Esophagus muscularis mucosa (tissue), 4 donors: ENCODE measurements around the gene BSND. TPM values are rescaled to one million over a fixed set of nuclear protein-coding genes. Genes with fewer than 3 reads are reported as not detected.

Experiments
- DNase-seq: peaks from one replicate; pipeline ENCODE4 v3.0.0-alpha.2; 2017; ENCODE audit errors: extremely low spot score
- H3K27ac ChIP-seq, 4 donors: fragments of 200-600 bp; sonication (generic); replicated peaks in 1 of 4; 1 replicate in 3 of 4; 2 replicates in 1 of 4; pipeline ENCODE4 v1.5.1; 2016 to 2019; ENCODE audit warnings: mild to moderate bottlenecking in 1 of 4
- H3K27me3 ChIP-seq, 4 donors: fragments of 200-600 bp; sonication (generic); one replicate each; pipeline versions ENCODE4 v1.5.1 to v1.6.0; 2016 to 2019
- H3K36me3 ChIP-seq, 4 donors: fragments of 200-600 bp; sonication (generic); one replicate each; pipeline ENCODE4 v1.5.1; 2016 to 2019
- H3K4me1 ChIP-seq, 4 donors: fragments of 200-600 bp; sonication (generic); one replicate each; pipeline ENCODE4 v1.5.1; 2016 to 2019
- H3K4me3 ChIP-seq, 4 donors: fragments of 200-600 bp; sonication (generic); 1 replicate in 2 of 4; 2 replicates in 2 of 4; pipeline ENCODE4 v1.5.1; 2016 to 2019; ENCODE audit warnings: mild to moderate bottlenecking in 4 of 4, moderate library complexity in 1 of 4
- H3K9me3 ChIP-seq, 4 donors: fragments of 200-600 bp; sonication (generic); 1 replicate in 3 of 4; 2 replicates in 1 of 4; pipeline ENCODE4 v1.5.1; 2016 to 2019
- EP300 ChIP-seq: sonication (generic); formaldehyde crosslinking; IDR thresholded peaks from one replicate; pipeline ENCODE4 v1.6.1; 2017; ENCODE audit warnings: antibody characterized with exemption
- POLR2A ChIP-seq: fragments of 450-650 bp; IDR thresholded peaks from one replicate; pipeline ENCODE4 v1.6.1; 2017; ENCODE audit warnings: antibody characterized with exemption, moderate library complexity, mild to moderate bottlenecking, low read depth
- POLR2AphosphoS5 ChIP-seq, 2 donors: sonication (generic); formaldehyde crosslinking; IDR thresholded peaks; one replicate each; pipeline ENCODE4 v1.6.1; 2017; ENCODE audit warnings: antibody characterized with exemption in 2 of 2
- WGBS: methylation state at CpG from one replicate; pipeline ENCODE4 v1.1.5; 2018; 5-methylcytosine and 5-hydroxymethylcytosine counted together
- intact Hi-C: fragments of 100-400 bp; cut with DNase I; formaldehyde crosslinking; loops from one replicate; pipeline ENCODE4 v1.15.1; 2023
- total RNA-seq, 4 donors: library from RNA; depleted of rRNA; stranded (reverse); fragments of >200 nt; gene quantifications; one replicate each; pipeline versions ENCODE4 v1.1.0 to v1.2.1, GENCODE V29; 2016
- TF ChIP-seq, protein P1 (sequence below), 3 experiments: fragments of 200-600 bp in 2 of 3; fragments of 450-650 bp in 1 of 3; sonication (generic) in 2 of 3; IDR thresholded peaks; one replicate each; pipeline ENCODE4 v1.5.1; 2017 to 2019; ENCODE audit warnings: antibody characterized with exemption in 3 of 3, mild to moderate bottlenecking in 2 of 3, moderate library complexity in 1 of 3

The BSND gene
- total RNA-seq, 4 donors from 2014 or later = not detected

DNA sequence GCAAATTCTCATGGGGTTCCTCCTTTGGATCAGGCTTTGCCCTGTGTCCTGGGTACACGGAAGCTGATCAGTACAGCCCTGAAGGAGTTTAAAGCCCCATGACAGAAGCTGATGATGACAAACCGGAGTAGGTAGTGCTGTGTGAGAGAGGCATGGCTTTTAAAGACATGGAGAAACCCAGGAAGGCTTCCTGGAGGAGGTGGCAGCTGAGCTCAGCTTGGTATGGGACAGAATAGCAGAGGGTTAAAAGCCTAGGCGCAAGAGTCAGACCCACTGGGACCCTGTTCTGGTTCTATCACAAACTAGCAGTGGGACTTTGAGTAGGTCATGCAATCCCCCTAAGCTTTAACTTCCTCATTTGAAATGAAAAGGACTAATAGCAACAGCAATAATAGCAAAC lies 12.2 kb upstream of the BSND start:
- TF ChIP-seq POLR2AphosphoS5 (IDR thresholded peaks at IDR 0.05) = no peak
- H3K4me3 ChIP-seq = no peak overlapping the region

GRCh38 chr1:54987427-54987826 lies 11.3 kb upstream of the BSND start:
- 44% methylated on average over 2 of the region's 2 CpGs for WGBS
- no peaks in the 10 kb centered on the region for H3K9me3 ChIP-seq
- H3K27me3 ChIP-seq = peaks cover 0 to 21% (median 0%) of the 10 kb centered on the region in 4 donors
- H3K36me3 ChIP-seq = no peaks in the 10 kb centered on the region
- H3K4me1 ChIP-seq = peaks cover 0 to 13% (median 10%) of the 10 kb centered on the region in 4 donors
- no peak overlapping the region for H3K27ac ChIP-seq
- TF ChIP-seq, protein P1, sequence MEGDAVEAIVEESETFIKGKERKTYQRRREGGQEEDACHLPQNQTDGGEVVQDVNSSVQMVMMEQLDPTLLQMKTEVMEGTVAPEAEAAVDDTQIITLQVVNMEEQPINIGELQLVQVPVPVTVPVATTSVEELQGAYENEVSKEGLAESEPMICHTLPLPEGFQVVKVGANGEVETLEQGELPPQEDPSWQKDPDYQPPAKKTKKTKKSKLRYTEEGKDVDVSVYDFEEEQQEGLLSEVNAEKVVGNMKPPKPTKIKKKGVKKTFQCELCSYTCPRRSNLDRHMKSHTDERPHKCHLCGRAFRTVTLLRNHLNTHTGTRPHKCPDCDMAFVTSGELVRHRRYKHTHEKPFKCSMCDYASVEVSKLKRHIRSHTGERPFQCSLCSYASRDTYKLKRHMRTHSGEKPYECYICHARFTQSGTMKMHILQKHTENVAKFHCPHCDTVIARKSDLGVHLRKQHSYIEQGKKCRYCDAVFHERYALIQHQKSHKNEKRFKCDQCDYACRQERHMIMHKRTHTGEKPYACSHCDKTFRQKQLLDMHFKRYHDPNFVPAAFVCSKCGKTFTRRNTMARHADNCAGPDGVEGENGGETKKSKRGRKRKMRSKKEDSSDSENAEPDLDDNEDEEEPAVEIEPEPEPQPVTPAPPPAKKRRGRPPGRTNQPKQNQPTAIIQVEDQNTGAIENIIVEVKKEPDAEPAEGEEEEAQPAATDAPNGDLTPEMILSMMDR (IDR thresholded peaks at IDR 0.05) = no peak
- TF ChIP-seq POLR2A (no peak), POLR2AphosphoS5 (IDR thresholded peaks at IDR 0.05) (no peak), EP300 (no peak)
- no peak for DNase-seq
- H3K4me3 ChIP-seq = no peak overlapping the region
- intact Hi-C loops = no loop called here

More for the DNA sequence above, 12.2 kb upstream of the BSND start:
- 97% methylated on average over 3 of the region's 3 CpGs for WGBS
- Histone ChIP-seq H3K27ac (no peak overlapping the region), H3K27me3 (peaks cover 0 to 30% (median 0%) of the 10 kb centered on the region in 4 donors), H3K4me1 (peaks cover 0 to 13% (median 10%) of the 10 kb centered on the region in 4 donors), H3K9me3 (no peaks in the 10 kb centered on the region), H3K36me3 (no peaks in the 10 kb centered on the region)
- intact Hi-C loops = no loop called here
- no peak for DNase-seq

- H3K27ac ChIP-seq = no peak overlapping the region
- TF ChIP-seq POLR2AphosphoS5 (IDR thresholded peaks at IDR 0.05) = no peak
- TF ChIP-seq, protein P1 (IDR thresholded peaks at IDR 0.05) = no peak
- TF ChIP-seq POLR2A = no peak
- no peak for TF ChIP-seq EP300
- DNase-seq = no peak
- no peaks in the 10 kb centered on the region for H3K36me3 ChIP-seq
- H3K9me3 ChIP-seq = no peaks in the 10 kb centered on the region
- H3K4me3 ChIP-seq = no peak overlapping the region
- peaks cover 0 to 13% (median 10%) of the 10 kb centered on the region in 4 donors for H3K4me1 ChIP-seq
- peaks cover 0 to 15% (median 0%) of the 10 kb centered on the region in 4 donors for H3K27me3 ChIP-seq
- WGBS = 93% methylated on average over 4 of the region's 8 CpGs
- intact Hi-C loops = no loop called here
Measured at GRCh38 chr1:54987919-54988705, 10.6 kb upstream of the BSND start.

- DNase-seq = no peak
- H3K27me3 ChIP-seq = peaks cover 0 to 6% (median 0%) of the 10 kb centered on the region in 4 donors
- 92% methylated on average over 4 of the region's 4 CpGs for WGBS
- no peak for TF ChIP-seq EP300
- no peak for TF ChIP-seq POLR2AphosphoS5 (IDR thresholded peaks at IDR 0.05)
- TF ChIP-seq, protein P1 (IDR thresholded peaks at IDR 0.05) = no peak
- no peak for TF ChIP-seq POLR2A
- peaks cover 0 to 13% (median 10%) of the 10 kb centered on the region in 4 donors for H3K4me1 ChIP-seq
- no peaks in the 10 kb centered on the region for H3K36me3 ChIP-seq
- H3K4me3 ChIP-seq = no peak overlapping the region
- H3K9me3 ChIP-seq = no peaks in the 10 kb centered on the region
- no peak overlapping the region for H3K27ac ChIP-seq
- intact Hi-C loops = no loop called here
Measured at GRCh38 chr1:54988975-54989374, 9.8 kb upstream of the BSND start.

DNA sequence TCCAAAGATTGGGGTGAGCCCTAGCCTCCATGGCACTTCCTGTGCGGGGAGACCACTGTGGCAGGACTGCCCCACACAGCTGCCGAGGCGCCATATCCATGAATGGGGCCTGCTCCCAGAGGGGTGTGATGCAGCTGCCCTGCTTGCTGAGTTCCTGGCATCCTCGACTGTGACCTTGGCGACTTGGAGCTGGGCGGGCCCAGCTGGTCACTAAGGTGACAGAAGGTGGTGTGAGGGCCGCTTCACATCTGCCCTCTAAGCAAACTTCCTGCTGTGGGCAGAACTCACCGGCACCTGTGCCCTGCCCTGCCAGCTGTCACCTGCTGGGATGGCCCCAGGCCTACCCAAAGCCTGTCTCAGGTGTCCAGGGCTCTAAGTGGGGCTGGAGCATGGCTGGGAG lies 9.3 kb upstream of the BSND start:
- intact Hi-C loops = no loop called here
- WGBS = 100% methylated on average over 1 of the region's 8 CpGs
- no peaks in the 10 kb centered on the region for H3K9me3 ChIP-seq

More for the DNA sequence above, 9.3 kb upstream of the BSND start:
- no peak overlapping the region for H3K27ac ChIP-seq
- peaks cover 0 to 13% (median 10%) of the 10 kb centered on the region in 4 donors for H3K4me1 ChIP-seq
- TF ChIP-seq POLR2A (no peak), EP300 (no peak), POLR2AphosphoS5 (IDR thresholded peaks at IDR 0.05) (no peak)
- TF ChIP-seq, protein P1 (IDR thresholded peaks at IDR 0.05) = no peak
- peaks cover 0 to 5% (median 0%) of the 10 kb centered on the region in 4 donors for H3K27me3 ChIP-seq
- no peak for DNase-seq
- no peaks in the 10 kb centered on the region for H3K36me3 ChIP-seq
- no peak overlapping the region for H3K4me3 ChIP-seq
